CD14-positive monocyte (primary cell): ENCODE measurements around the gene TREML2. TPM values are rescaled to one million over a fixed set of nuclear protein-coding genes. Genes with fewer than 3 reads are reported as not detected.

ENCODE experiments used
- DNase-seq, 3 donors: peaks; one replicate each; pipeline ENCODE4 v3.0.0-alpha.2; 2011 to 2022
- H2AFZ ChIP-seq: 2 replicates; pipeline ENCODE4 v1.6.0; 2012; ENCODE audit warnings: mild to moderate bottlenecking, low read depth, low read length, inconsistent platforms; ENCODE audit not compliant: insufficient read depth, poor library complexity, severe bottlenecking
- H3K27ac ChIP-seq, 2 donors: 1 replicate in 1 of 2; 2 replicates in 1 of 2; pipeline ENCODE4 v1.5.1; 2012 to 2013; ENCODE audit warnings: low read length in 2 of 2, control low read depth in 1 of 2, inconsistent platforms in 1 of 2, low read depth in 1 of 2, mild to moderate bottlenecking in 1 of 2
- H3K27me3 ChIP-seq, 2 donors: one replicate each; pipeline versions ENCODE4 v1.6.0 to v1.6.1; 2011 to 2013; ENCODE audit warnings: low read length in 2 of 2; ENCODE audit not compliant: control insufficient read depth in 2 of 2, insufficient read depth in 2 of 2
- H3K36me3 ChIP-seq, 2 donors: replicated peaks in 1 of 2; 1 replicate in 1 of 2; 2 replicates in 1 of 2; pipeline versions ENCODE4 v1.5.1 to v1.6.1; 2012 to 2013; ENCODE audit warnings: low read length in 2 of 2, control low read depth in 1 of 2, inconsistent platforms in 1 of 2, mild to moderate bottlenecking in 1 of 2; ENCODE audit not compliant: insufficient read depth in 2 of 2, control insufficient read depth in 1 of 2
- H3K4me1 ChIP-seq, 2 donors: 1 replicate in 1 of 2; 2 replicates in 1 of 2; pipeline versions ENCODE4 v1.5.1 to v1.6.1; 2012 to 2013; ENCODE audit warnings: low read length in 2 of 2, control low read depth in 1 of 2, inconsistent platforms in 1 of 2, mild to moderate bottlenecking in 1 of 2, moderate library complexity in 1 of 2; ENCODE audit not compliant: insufficient read depth in 2 of 2, control insufficient read depth in 1 of 2
- H3K4me2 ChIP-seq: replicated peaks from 2 replicates; pipeline ENCODE3; 2012; ENCODE audit warnings: low read length, moderate library complexity, mild to moderate bottlenecking; ENCODE audit not compliant: poor library complexity, severe bottlenecking; ENCODE audit errors: extremely low read depth
- H3K4me3 ChIP-seq, 3 experiments: fragments of 200-600 bp in 1 of 3; sonication (generic) in 1 of 3; replicated peaks in 1 of 3; 1 replicate in 2 of 3; 2 replicates in 1 of 3; pipeline ENCODE4 v1.5.1; 2011 to 2013; ENCODE audit warnings: low read length in 3 of 3, mild to moderate bottlenecking in 3 of 3, control low read depth in 2 of 3, low read depth in 2 of 3, inconsistent platforms in 1 of 3, moderate library complexity in 1 of 3
- H3K79me2 ChIP-seq: 2 replicates; pipeline ENCODE4 v1.6.0; 2012; ENCODE audit warnings: mild to moderate bottlenecking, control low read depth, inconsistent platforms, low read length, moderate library complexity; ENCODE audit not compliant: insufficient read depth
- H3K9ac ChIP-seq: 2 replicates; pipeline ENCODE4 v1.6.0; 2017; ENCODE audit warnings: low read length, mild to moderate bottlenecking; ENCODE audit not compliant: insufficient read depth, poor library complexity, severe bottlenecking
- H3K9me3 ChIP-seq, 2 donors: replicated peaks in 1 of 2; 1 replicate in 1 of 2; 2 replicates in 1 of 2; pipeline versions ENCODE4 v1.5.1 to v1.6.1; 2012 to 2013; ENCODE audit warnings: low read length in 2 of 2, control low read depth in 1 of 2; ENCODE audit not compliant: control insufficient read depth in 1 of 2, insufficient read depth in 1 of 2
- H4K20me1 ChIP-seq: 2 replicates; pipeline ENCODE4 v1.6.0; 2012; ENCODE audit warnings: mild to moderate bottlenecking, low read length, control low read depth, moderate library complexity; ENCODE audit not compliant: insufficient read depth
- H3K27ac Mint-ChIP-seq, 7 donors: one replicate each; pipeline ENCODE4 v1.8.0; 2020; ENCODE audit warnings: mild to moderate bottlenecking in 7 of 7, mixed read lengths in 7 of 7, moderate library complexity in 6 of 7, inconsistent platforms in 2 of 7
- H3K27me3 Mint-ChIP-seq, 3 donors: one replicate each; pipeline ENCODE4 v1.8.0; 2021 to 2022; ENCODE audit warnings: low read depth in 3 of 3, mild to moderate bottlenecking in 3 of 3, mixed read lengths in 3 of 3, moderate library complexity in 3 of 3, inconsistent platforms in 1 of 3
- H3K36me3 Mint-ChIP-seq, 2 donors: one replicate each; pipeline ENCODE4 v1.8.0; 2020; ENCODE audit warnings: mixed read lengths in 2 of 2, inconsistent platforms in 1 of 2, mild to moderate bottlenecking in 1 of 2
- H3K4me1 Mint-ChIP-seq: one replicate; pipeline ENCODE4 v1.8.0; 2020; ENCODE audit warnings: mild to moderate bottlenecking, mixed read lengths
- H3K4me3 Mint-ChIP-seq, 2 donors: one replicate each; pipeline ENCODE4 v1.8.0; 2020; ENCODE audit warnings: mild to moderate bottlenecking in 2 of 2, mixed read lengths in 2 of 2, moderate library complexity in 1 of 2
- H3K9me3 Mint-ChIP-seq, 7 donors: one replicate each; pipeline ENCODE4 v1.8.0; 2020 to 2022; ENCODE audit warnings: mixed read lengths in 7 of 7, mild to moderate bottlenecking in 6 of 7, moderate library complexity in 6 of 7, inconsistent platforms in 2 of 7
- WGBS: methylation state at CpG from one replicate; pipeline ENCODE4 v1.1.5; 2013; ENCODE audit warnings: missing lambda C conversion rate; ENCODE audit not compliant: insufficient coverage; 5-methylcytosine and 5-hydroxymethylcytosine counted together
- intact Hi-C, 2 donors: fragments of 100-400 bp; cut with micrococcal nuclease; formaldehyde crosslinking; loops; one replicate each; pipeline versions ENCODE4 v1.15.0 to v1.15.1; 2023
- polyA plus RNA-seq, 3 donors: library from polyadenylated mRNA; depleted of rRNA in 1 of 3; unstranded in 2 of 3; stranded (reverse) in 1 of 3; fragments of 300-500 nt in 2 of 3; fragments of >200 nt in 1 of 3; fragmentation: Illumina TruSeq in 2 of 3; gene quantifications; 1 replicate in 2 of 3; 2 replicates in 1 of 3; pipeline ENCODE4 v1.2.3, GENCODE V29; 2012 to 2021
- TF ChIP-seq, protein P1 (sequence below): fragments of 200-600 bp; IDR thresholded peaks from one replicate; pipeline ENCODE4 v1.8.0; 2022; ENCODE audit warnings: antibody characterized with exemption, mild to moderate bottlenecking

Gene TREML2
- polyA plus RNA-seq, 3 donors = 0.89 to 4.2 (median 1.1) TPM

DNA sequence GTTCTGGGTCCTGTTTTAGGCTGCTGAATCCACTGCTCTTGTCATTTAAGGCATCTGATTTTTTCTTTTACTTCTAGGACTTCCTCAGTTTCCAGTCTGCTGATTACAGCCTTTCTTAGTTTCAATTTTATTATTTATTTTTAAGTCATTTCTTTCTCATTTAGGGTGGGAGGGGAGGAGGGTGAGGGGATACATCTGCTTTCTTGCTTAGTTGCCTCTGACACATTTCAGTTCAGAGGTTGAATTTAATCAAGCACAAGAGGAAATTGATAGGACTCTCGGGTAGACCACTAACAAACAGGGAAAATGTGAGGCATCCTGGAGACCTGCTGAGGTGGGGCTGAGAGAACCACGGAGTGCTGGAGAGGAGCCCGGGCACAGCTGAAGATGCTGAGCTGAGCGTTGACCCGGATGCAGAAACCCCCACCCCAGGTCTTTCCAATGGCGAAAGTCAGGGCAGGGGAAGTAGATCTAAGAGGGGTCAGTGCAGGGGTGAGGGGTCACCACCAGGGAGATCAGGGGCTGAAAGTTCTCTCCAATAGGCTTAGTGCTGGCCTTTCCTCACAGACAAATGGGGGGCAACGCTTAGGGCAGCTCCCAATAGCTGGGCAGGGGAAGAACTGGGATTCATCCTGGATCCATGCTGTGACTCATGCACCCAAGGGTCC lies 7.6 kb upstream of the TREML2 start:
- Mint-ChIP-seq H3K36me3 (no peaks in the 10 kb centered on the region), H3K4me1 (peaks cover 20% of the 10 kb centered on the region), H3K27me3 (peaks cover 0 to 6% (median 0%) of the 10 kb centered on the region in 3 donors), H3K4me3 (no peak overlapping the region), H3K9me3 (peaks cover 4 to 12% (median 5%) of the 10 kb centered on the region in 7 donors), H3K27ac (no peak overlapping the region)
- no peaks in the 10 kb centered on the region for H3K79me2 ChIP-seq
- no peak overlapping the region for H3K9ac ChIP-seq
- H3K27me3 ChIP-seq = no peaks in the 10 kb centered on the region
- H3K4me1 ChIP-seq = peaks cover 8 to 16% of the 10 kb centered on the region in 2 donors
- H4K20me1 ChIP-seq = no peaks in the 10 kb centered on the region
- WGBS = 97% methylated on average over 5 of the region's 7 CpGs
- H3K27ac ChIP-seq = no peak overlapping the region
- no peak overlapping the region for H3K4me3 ChIP-seq
- intact Hi-C loops = no loop called here
- no peak overlapping the region for H2AFZ ChIP-seq
- H3K36me3 ChIP-seq = no peaks in the 10 kb centered on the region
- TF ChIP-seq, protein P1, sequence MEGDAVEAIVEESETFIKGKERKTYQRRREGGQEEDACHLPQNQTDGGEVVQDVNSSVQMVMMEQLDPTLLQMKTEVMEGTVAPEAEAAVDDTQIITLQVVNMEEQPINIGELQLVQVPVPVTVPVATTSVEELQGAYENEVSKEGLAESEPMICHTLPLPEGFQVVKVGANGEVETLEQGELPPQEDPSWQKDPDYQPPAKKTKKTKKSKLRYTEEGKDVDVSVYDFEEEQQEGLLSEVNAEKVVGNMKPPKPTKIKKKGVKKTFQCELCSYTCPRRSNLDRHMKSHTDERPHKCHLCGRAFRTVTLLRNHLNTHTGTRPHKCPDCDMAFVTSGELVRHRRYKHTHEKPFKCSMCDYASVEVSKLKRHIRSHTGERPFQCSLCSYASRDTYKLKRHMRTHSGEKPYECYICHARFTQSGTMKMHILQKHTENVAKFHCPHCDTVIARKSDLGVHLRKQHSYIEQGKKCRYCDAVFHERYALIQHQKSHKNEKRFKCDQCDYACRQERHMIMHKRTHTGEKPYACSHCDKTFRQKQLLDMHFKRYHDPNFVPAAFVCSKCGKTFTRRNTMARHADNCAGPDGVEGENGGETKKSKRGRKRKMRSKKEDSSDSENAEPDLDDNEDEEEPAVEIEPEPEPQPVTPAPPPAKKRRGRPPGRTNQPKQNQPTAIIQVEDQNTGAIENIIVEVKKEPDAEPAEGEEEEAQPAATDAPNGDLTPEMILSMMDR = no peak
- no peak overlapping the region for H3K4me2 ChIP-seq
- DNase-seq = no peak
- H3K9me3 ChIP-seq = peaks cover 0 to 4% of the 10 kb centered on the region in 2 donors

DNA sequence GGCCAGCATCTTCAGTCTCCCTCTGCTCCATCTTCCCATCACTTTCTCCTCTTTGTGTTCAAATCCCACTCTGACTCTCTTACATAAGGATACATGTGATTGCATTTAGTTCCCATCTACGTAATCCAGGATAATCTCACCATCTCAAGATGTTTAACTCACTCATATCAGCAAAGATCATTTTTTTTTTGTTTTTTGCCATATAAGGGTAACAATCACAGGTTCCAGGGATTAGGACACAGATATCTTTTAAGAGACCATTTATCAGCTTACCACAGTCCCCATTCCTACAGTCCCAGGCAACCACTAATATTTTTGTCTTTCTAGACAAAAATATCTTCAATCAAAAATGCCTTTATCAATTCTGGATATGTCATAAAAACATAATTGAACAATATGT lies 3.2 kb upstream of the TREML2 start:
- Histone ChIP-seq H3K4me3 (no peak overlapping the region), H3K27me3 (no peaks in the 10 kb centered on the region), H2AFZ (no peak overlapping the region), H3K36me3 (no peaks in the 10 kb centered on the region), H4K20me1 (no peaks in the 10 kb centered on the region), H3K4me2 (no peak overlapping the region), H3K9me3 (peaks cover 0 to 4% of the 10 kb centered on the region in 2 donors), H3K9ac (no peak overlapping the region), H3K27ac (no peak overlapping the region), H3K79me2 (no peaks in the 10 kb centered on the region), H3K4me1 (peaks cover 40% of the 10 kb centered on the region in 2 donors)
- peaks cover 2 to 7% (median 4%) of the 10 kb centered on the region in 7 donors for H3K9me3 Mint-ChIP-seq
- intact Hi-C loops = no loop called here
- peaks cover 44% of the 10 kb centered on the region for H3K4me1 Mint-ChIP-seq
- no peak for DNase-seq
- peaks cover 0 to 2% (median 0%) of the 10 kb centered on the region in 3 donors for H3K27me3 Mint-ChIP-seq
- TF ChIP-seq, protein P1 = no peak
- H3K27ac Mint-ChIP-seq = no peak overlapping the region
- H3K36me3 Mint-ChIP-seq = no peaks in the 10 kb centered on the region
- 100% methylated on average over 1 of the region's 1 CpG for WGBS
- H3K4me3 Mint-ChIP-seq = no peak overlapping the region
